IPS-20b (cell line): ENCODE data around the gene ASIC2.

Experiments
- H3K27ac ChIP-seq: one replicate; pipeline ENCODE4 v1.5.1; 2013; ENCODE audit warnings: low read length
- H3K27me3 ChIP-seq: 2 replicates; pipeline ENCODE4 v1.6.1; 2013; ENCODE audit warnings: mild to moderate bottlenecking, low read length, inconsistent platforms; ENCODE audit not compliant: insufficient read depth
- H3K36me3 ChIP-seq: 2 replicates; pipeline ENCODE4 v1.6.1; 2013; ENCODE audit warnings: low read depth, mild to moderate bottlenecking, inconsistent platforms, low read length, moderate library complexity; ENCODE audit not compliant: insufficient read depth
- H3K4me1 ChIP-seq: 2 replicates; pipeline ENCODE4 v1.6.1; 2013; ENCODE audit warnings: mild to moderate bottlenecking, control low read depth, inconsistent platforms, low read length, moderate library complexity; ENCODE audit not compliant: insufficient read depth
- H3K4me3 ChIP-seq: 2 replicates; pipeline ENCODE4 v1.5.1; 2013; ENCODE audit warnings: mild to moderate bottlenecking, low read length, inconsistent platforms
- H3K9ac ChIP-seq: 2 replicates; pipeline ENCODE4 v1.6.1; 2013; ENCODE audit warnings: low read depth, mild to moderate bottlenecking, inconsistent platforms, low read length, moderate library complexity
- H3K9me3 ChIP-seq: 2 replicates; pipeline ENCODE4 v1.6.1; 2013; ENCODE audit warnings: mild to moderate bottlenecking, low read depth, low read length, inconsistent platforms; ENCODE audit not compliant: insufficient read depth

Gene ASIC2

DNA sequence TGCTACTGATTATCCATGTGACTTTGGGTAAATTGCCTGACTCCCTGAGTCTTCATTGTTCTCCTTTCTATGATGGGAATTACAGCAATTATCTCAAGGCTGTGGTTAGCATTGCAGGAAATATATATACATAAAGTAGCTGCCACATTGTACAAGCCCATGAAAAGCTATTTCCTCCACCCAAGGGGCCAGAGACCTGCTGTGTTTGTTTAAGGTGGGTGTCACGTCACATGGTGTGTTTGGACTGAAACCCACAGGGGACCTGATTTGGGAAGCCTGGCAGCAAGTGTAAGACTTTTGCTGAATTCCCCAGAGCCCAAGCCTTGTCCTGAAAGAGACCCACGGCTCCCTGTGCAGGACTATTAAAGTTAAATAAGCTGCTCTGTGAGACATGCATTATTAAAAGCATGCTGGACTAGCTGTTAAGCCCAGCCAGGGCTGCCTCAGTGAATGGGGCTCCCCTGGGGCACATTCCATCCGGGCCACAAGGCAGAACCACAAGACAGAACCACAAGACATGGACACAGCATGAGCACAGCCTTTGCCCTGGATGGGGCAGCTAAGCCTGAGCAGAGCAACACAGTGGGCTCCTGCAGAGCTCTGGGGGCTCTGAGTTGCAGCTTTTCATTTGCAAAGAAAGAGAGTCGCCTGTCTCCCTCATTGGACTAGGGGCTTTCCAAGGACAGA, 152.5 kb downstream of the ASIC2 start:
- peaks cover 3% of the 10 kb centered on the region; the same call in 1 of the 2 replicates for H3K4me1 ChIP-seq
- H3K36me3 ChIP-seq: no peaks in the 10 kb centered on the region
- no peaks in the 10 kb centered on the region for H3K27me3 ChIP-seq
- H3K27ac ChIP-seq: no peak overlapping the region
- no peak overlapping the region for H3K4me3 ChIP-seq
- no peak overlapping the region; the same call in 1 of the 2 replicates for H3K9ac ChIP-seq
- no peaks in the 10 kb centered on the region for H3K9me3 ChIP-seq

- H3K27ac ChIP-seq: no peak overlapping the region
- H3K36me3 ChIP-seq: no peaks in the 10 kb centered on the region
- no peak overlapping the region for H3K9ac ChIP-seq
These were observed 154.5 kb downstream of the ASIC2 start for GRCh38 chr17:33138627-33139026.

DNA sequence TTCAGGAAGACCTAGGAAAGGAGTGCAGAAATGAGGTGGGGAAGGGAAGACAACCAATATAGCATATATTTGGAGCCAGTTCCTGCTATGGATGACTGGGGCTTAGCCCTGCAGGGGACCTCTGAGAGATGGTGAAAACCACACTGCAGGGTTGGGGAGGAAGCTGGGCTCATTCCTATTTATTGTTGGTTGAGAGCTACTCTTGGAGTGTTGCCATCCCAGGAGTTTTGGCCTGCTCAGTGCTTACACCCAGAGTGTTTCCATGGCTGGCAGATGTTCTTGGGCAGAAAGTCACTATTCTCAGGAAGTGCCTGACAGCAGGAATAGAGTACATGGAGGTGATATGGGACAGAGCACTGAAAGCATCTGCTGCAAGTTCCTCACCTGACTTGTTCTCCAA, 155.7 kb downstream of the ASIC2 start:
- Histone ChIP-seq H3K9ac (no peak overlapping the region), H3K4me1 (peaks cover 6% of the 10 kb centered on the region; the same call in 1 of the 2 replicates), H3K36me3 (no peaks in the 10 kb centered on the region), H3K9me3 (no peaks in the 10 kb centered on the region), H3K27ac (no peak overlapping the region), H3K27me3 (no peaks in the 10 kb centered on the region; the same call in 1 of the 2 replicates), H3K4me3 (no peak overlapping the region)

More at GRCh38 chr17:33138627-33139026, 154.5 kb downstream of the ASIC2 start:
- Histone ChIP-seq H3K9me3 (no peaks in the 10 kb centered on the region), H3K4me1 (peaks cover 6% of the 10 kb centered on the region; the same call in 1 of the 2 replicates), H3K27me3 (no peaks in the 10 kb centered on the region), H3K4me3 (no peak overlapping the region)

DNA sequence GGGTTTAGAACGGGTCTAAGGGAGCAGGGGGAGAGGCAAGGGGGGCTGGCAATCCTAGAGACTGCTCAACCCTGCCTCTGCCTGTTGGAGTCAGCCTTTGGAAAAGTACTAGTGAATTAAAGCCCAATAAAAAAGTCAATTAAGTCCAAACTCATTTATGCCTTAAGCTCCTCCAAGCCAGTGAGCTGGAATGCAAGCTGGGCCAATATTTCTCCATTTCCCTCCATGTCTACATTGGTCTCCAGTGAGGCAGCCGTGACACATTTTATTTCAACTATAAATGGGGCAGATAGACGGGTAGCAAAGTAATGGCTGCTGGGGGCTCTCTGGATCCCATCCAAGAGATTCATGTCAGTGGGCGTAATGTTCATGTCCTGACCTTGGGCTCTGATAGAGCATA, 157.4 kb downstream of the ASIC2 start:
- Histone ChIP-seq H3K4me1 (peaks cover 3% of the 10 kb centered on the region; the same call in 1 of the 2 replicates), H3K27ac (no peak overlapping the region), H3K4me3 (no peak overlapping the region), H3K9me3 (no peaks in the 10 kb centered on the region), H3K27me3 (no peaks in the 10 kb centered on the region; the same call in 1 of the 2 replicates), H3K36me3 (no peaks in the 10 kb centered on the region), H3K9ac (no peak overlapping the region)

DNA sequence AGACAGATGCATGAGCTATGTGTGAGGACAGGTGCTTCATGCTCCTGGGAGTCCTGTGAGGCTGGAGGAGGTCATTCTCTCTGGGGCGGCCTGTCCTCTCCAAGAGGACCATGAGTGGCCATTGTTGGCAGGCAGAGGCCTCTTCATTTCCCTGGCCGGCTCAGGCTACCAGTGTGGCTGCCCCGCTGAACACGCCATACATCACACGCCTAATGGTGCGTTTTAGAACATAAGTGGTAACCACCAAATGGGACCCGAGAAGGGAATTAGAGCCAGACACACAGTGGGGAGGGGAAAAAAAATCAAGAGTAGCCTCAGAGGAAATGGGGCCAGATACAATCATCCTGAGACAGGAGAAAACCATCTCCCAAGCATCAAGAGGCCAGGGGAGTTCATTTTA, 161.5 kb downstream of the ASIC2 start:
- H3K9ac ChIP-seq: no peak overlapping the region
- no peak overlapping the region for H3K4me3 ChIP-seq
- H3K4me1 ChIP-seq: 0 out of 2 replicates have a peak, but pooled peaks cover 3% of the 10 kb centered on the region
- no peaks in the 10 kb centered on the region for H3K36me3 ChIP-seq
- no peaks in the 10 kb centered on the region; the same call in 1 of the 2 replicates for H3K27me3 ChIP-seq
- H3K9me3 ChIP-seq: no peaks in the 10 kb centered on the region
- no peak overlapping the region for H3K27ac ChIP-seq

DNA sequence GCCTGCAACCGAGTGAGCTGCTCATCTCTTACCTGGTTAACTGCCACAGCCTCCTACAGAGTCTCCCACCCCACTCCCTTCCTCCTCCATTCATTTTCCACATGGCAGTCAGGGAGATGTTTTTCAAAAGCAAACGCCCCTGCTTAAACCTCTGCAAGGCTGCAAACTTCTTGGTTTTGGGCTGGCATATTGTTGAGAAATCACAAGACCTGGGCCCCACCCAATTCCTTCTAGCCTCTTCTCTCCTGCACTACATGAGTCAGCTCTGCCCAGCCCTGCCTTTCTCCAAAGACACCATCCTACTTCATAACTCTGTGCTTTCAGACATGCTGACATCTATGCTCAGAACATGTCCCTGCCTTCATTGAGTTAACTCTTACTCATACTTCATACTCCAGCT, 165.4 kb downstream of the ASIC2 start:
- Histone ChIP-seq H3K36me3 (no peaks in the 10 kb centered on the region), H3K4me1 (no peaks in the 10 kb centered on the region), H3K9ac (no peak overlapping the region), H3K27ac (no peak overlapping the region), H3K27me3 (no peaks in the 10 kb centered on the region; the same call in 1 of the 2 replicates), H3K4me3 (no peak overlapping the region), H3K9me3 (no peaks in the 10 kb centered on the region)

DNA sequence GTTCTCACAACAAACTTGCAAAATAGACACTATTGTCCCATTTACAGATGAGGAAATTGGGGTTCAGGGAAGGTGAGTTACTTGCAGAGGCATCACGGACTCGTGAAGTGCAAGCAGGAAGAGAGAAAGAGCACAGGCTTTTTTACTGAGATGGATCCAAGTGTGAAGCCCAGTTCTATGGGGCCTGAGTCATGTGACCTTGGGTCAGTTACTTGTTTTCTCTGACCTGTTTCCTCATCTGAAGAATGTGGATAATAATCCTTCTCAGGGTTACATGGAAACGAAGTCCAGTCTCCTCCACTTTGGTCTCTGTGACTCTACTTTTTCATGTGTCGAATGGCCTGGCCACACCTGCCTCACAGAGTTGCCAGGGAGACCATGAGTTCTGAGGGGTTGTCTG, 167.0 kb downstream of the ASIC2 start:
- Histone ChIP-seq H3K9me3 (no peaks in the 10 kb centered on the region), H3K4me1 (no peaks in the 10 kb centered on the region), H3K9ac (no peak overlapping the region), H3K27me3 (no peaks in the 10 kb centered on the region), H3K36me3 (no peaks in the 10 kb centered on the region), H3K27ac (no peak overlapping the region), H3K4me3 (no peak overlapping the region)

- no peak overlapping the region for H3K27ac ChIP-seq
- H3K9ac ChIP-seq: no peak overlapping the region
- no peaks in the 10 kb centered on the region for H3K36me3 ChIP-seq
- H3K4me3 ChIP-seq: no peak overlapping the region
- no peaks in the 10 kb centered on the region for H3K9me3 ChIP-seq
- H3K4me1 ChIP-seq: no peaks in the 10 kb centered on the region
- H3K27me3 ChIP-seq: no peaks in the 10 kb centered on the region
These were observed 167.5 kb downstream of the ASIC2 start for GRCh38 chr17:33125552-33125950.

DNA sequence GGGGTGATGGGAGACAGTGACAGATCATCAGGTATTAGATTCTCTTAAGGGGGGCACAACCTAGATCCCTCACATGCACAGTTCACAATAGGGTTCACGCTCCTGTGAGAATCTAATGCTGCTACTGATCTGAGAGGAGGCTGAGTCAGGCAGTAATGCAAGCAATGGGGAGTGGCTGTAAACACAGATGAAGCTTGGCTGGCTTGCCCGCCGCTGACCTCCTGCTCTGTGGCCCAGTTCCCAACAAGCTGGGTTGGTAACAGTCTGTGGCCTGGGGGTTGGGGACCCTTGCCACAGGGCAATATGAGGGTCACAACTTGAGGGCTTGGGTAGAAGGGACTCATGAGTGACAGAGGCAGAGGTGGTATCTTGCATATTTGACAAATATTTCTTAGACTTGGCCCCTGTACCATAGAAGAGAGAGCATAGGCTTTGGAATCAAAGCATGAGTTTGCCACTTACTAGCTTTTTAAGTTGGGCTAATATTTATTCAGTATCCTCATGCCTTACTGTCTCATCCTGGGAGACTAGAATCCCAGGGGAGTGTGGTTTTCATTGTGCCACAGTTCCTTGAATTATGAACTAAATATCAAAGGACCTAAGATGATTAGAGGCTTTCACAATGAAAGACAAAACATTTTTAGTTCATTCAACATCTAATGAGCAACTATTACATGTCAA, 168.1 kb downstream of the ASIC2 start:
- Histone ChIP-seq H3K36me3 (no peaks in the 10 kb centered on the region), H3K9me3 (no peaks in the 10 kb centered on the region), H3K27ac (no peak overlapping the region), H3K9ac (no peak overlapping the region), H3K4me1 (no peaks in the 10 kb centered on the region), H3K27me3 (no peaks in the 10 kb centered on the region), H3K4me3 (no peak overlapping the region)

DNA sequence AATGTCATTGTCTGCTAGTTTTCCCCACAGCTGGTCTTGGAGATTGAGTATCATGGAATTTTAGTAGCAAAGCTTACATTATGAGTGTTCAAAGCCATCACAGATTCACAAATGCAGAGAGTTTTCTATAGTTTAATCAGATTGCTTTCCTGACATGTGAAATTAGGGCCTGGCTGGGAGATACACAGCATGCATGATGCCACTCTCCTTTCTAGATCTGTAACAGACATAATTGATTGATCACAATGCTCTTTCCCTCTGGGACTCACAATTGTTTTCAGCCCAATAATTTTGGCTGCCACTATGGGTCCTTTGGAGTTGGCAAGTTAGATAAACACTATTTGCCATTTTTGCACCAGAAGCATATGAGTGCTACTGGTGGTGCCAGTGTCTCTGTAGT, 168.9 kb downstream of the ASIC2 start:
- Histone ChIP-seq H3K9ac (no peak overlapping the region), H3K4me3 (no peak overlapping the region), H3K27me3 (no peaks in the 10 kb centered on the region), H3K9me3 (no peaks in the 10 kb centered on the region), H3K27ac (no peak overlapping the region), H3K4me1 (no peaks in the 10 kb centered on the region), H3K36me3 (no peaks in the 10 kb centered on the region)

- Histone ChIP-seq H3K27me3 (no peaks in the 10 kb centered on the region; the same call in 1 of the 2 replicates), H3K4me3 (no peak overlapping the region), H3K4me1 (no peaks in the 10 kb centered on the region), H3K9me3 (no peaks in the 10 kb centered on the region), H3K36me3 (no peaks in the 10 kb centered on the region), H3K27ac (no peak overlapping the region), H3K9ac (no peak overlapping the region)
These were observed 171.3 kb downstream of the ASIC2 start for GRCh38 chr17:33121756-33122155.

- Histone ChIP-seq H3K27me3 (no peaks in the 10 kb centered on the region; the same call in 1 of the 2 replicates), H3K27ac (no peak overlapping the region)
These were observed 171.8 kb downstream of the ASIC2 start for GRCh38 chr17:33121272-33121671.

More at GRCh38 chr17:33121272-33121671, 171.8 kb downstream of the ASIC2 start:
- Histone ChIP-seq H3K4me1 (no peaks in the 10 kb centered on the region), H3K4me3 (no peak overlapping the region), H3K36me3 (no peaks in the 10 kb centered on the region), H3K9ac (no peak overlapping the region), H3K9me3 (no peaks in the 10 kb centered on the region)
